HPDE6-E6E7 (cell line): ENCODE data around the gene DENND2C.

ENCODE experiments used
- DNase-seq: peaks from one replicate; pipeline ENCODE4 v3.0.0; 2011; ENCODE audit warnings: missing footprints; ENCODE audit errors: extremely low spot score

The DENND2C gene

GRCh38 chr1:114545796-114546195 lies 124.1 kb downstream of the DENND2C start:
- no peak for DNase-seq

- no peak for DNase-seq
Observed at GRCh38 chr1:114545315-114545714, 124.5 kb downstream of the DENND2C start.

GRCh38 chr1:114540821-114541220 lies 129.0 kb downstream of the DENND2C start:
- DNase-seq = no peak

- no peak for DNase-seq
Observed at GRCh38 chr1:114540272-114540671, 129.6 kb downstream of the DENND2C start.

- no peak for DNase-seq
Observed at GRCh38 chr1:114536043-114536442, 133.8 kb downstream of the DENND2C start.

- DNase-seq = no peak
Observed at GRCh38 chr1:114535401-114535800, 134.4 kb downstream of the DENND2C start.
